Measurements from ENCODE around the gene S1PR2. TPM values are rescaled to one million over a fixed set of nuclear protein-coding genes. Genes with fewer than 3 reads are reported as not detected.
"Not testable (repeated sequence)": the region's sequence is repeated elsewhere in the genome, so short reads cannot be mapped to it uniquely, and the experiment has no call there.

The S1PR2 gene
- polyA plus RNA-seq, 1 donor, result 11.9 TPM

DNA sequence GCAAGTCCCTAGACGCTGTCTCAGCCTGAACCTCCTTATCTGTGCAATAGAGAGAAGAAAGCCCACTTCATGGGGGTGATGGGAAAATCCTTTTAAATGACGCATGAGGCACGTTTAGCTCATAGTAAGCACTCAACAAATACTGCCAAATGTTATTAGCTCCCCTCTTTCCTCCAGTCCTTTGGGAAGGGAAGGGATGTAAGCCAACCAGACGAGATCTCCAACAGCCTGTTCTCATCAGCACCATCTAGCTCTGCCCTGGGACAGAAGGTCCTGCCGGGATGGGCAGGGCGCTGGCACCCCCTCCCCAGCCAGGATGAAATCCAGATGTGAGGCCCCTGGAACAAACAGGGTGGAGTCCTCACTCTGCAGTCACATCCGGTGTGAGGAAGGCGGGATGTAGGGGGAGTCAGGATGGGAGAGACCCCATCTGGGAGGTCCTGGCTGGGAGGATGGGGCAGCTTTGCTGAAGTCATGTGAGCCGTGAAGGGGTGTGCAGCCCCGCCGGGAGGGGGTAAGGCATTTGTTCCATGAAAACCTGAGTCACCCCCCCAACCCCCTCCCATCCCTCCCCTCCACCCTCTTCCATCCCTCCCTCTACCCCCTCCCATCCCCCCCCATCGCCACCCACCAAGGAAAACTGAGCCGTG lies 4.6 kb downstream of the S1PR2 start:
- DNase-seq, result peak; percentile 85

DNA sequence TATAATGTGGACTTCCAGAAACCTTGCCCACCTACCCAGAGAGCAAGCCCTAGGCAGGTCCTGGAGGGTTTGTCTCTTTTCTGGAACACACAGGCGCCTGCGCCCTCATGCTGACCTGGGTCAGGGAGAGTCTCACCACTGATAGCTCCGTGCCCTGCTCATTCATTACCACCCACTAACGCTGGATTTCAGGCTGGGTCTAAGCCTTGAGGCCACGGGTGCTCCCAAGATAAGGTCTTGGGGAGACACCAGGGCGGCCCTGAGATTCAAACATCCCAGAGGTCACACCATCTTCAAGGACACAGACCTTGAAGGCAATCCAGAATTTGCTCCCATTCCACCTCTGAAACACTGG lies 5.1 kb downstream of the S1PR2 start:
- no peak for DNase-seq

DNA sequence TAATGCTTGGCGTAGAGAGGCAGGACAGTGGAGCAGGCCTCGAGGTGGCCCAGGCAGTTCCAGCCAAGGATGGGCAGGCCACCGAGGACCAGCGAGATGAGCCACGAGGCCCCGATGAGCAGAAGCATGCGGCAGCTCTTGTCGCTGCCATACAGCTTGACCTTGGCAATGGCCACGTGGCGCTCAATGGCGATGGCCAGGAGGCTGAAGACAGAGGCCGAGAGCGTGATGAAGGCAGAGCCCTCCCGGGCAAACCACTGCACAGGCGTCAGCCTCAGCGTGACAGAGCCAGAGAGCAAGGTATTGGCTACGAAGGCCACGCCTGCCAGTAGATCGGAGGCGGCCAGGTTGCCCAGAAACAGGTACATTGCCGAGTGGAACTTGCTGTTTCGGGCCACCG lies 6.8 kb downstream of the S1PR2 start:
- DNase-seq, result no peak

DNA sequence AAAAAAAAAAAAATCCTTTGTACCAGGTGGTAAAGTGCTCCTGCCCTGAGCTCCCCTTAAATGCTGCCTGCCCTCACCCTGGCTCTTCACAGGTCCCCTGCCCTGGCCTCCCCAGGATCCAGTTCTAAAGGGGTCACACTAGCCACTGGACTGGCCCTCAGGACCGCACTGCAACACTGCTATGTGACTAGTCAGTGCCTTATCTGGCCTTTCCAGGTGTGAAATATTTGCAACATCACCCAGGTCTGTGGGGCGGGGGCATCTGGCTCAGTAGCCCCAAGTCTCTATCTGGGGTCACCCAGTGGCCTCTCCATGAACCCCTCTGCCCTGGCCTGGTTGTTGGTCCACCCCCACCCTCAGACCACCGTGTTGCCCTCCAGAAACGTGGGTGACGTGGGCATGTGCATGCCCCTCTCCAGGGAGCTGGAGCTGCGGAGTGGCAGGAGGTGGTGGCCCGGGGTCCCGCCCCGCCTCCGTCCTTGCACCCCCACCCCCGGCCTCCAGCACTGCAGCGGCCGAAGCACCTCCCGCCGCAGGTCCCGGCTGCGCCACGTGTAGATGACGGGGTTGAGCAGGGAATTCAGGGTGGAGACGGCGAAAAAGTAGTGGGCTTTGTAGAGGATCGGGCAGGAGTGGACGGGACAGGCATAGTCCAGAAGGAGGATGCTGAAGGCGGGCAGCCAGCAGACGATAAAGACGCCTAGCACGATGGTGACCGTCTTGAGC lies 7.5 kb downstream of the S1PR2 start:
- no peak for DNase-seq

DNA sequence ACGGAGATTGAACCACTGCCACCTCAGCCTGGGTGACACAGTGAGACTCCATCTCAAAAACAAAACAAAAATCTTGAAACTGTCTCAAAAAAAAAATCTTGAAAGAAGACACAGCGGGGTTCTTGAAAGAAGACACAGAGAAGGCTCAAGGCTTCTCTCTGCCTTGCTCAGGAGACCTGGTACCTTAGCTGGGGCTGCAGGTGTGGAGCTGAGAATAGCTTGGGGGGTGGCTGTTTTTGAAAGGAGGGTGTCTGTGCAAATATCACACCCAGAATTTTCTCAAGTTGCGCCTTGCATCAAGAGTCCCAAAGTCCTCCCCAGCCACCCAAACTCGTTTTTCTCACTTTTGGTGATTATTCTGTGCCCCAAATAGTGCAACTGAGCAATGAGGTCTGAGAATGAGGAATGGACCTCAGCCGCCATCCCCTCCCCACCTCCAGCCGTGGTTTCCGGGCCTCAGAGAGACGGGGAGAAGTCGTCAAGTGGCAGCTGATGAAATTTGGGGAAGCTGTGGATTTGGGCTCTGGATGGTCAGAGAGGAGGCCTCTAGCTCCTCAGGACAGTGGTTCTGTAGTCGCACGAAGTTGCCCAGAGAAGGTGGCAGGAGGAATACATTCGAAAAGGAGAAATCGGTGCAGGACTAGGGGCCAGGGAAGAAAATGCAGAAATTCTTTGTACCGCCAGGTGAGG lies 8.8 kb downstream of the S1PR2 start:
- DNase-seq, result no peak

DNA sequence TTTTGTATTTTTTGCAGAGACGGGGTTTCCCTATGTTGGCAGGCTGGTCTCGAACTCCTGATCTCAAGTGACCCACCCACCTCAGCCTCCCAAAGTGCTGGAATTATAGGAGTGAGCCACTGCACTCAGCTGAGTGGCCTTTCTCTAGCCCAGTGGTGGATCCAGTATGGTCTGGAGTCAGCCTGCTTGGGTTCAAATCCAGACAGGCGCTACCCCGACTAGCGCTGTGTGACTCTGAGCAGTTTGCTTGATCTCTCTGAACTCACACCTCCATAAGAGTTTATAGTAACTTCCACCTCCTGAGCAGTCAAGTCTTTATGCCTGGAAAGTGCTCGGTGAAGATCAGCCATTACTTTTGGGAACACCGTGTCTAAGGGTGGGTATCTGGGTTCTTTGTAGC lies 10.4 kb downstream of the S1PR2 start:
- DNase-seq, result no peak

DNA sequence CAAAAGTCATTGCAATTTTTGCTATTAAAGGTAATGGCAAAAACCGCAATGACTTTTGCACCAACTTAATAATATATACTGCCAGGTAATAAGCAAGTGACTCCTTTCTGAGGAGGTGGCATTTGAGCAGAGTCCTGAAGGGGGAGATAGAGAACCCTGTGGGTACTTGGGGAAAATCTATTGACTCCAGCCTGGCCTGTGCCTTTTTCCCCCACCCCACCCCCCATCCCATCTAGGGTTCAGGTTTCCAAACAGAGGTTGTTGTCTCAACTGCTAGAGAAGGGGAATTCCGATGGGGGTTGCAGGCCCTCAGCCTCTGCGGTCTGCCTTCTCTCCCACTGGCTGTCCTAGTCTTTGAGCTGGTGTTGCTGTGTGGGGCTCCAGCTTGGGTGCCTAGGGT lies 11.5 kb downstream of the S1PR2 start:
- no peak for DNase-seq

DNA sequence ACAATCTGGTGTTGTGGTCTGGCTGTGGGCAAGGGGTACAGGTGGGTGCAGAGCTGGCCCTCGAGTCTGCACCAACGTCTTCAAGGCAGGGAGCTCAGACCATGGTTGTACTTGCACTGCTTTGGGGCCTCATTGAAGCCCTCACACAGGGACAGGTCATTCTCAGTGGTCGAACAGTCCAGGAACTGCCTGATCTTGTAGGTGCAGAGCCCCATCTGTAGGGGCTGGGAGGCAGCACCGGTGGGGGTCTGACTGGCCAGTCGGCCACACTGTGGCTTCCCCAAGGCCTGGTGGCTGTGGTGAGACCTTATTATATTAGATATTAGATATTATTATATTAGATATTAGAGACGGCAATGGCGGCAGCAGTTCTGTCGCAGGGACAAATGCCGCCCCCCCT lies 14.0 kb downstream of the S1PR2 start:
- no peak for DNase-seq

DNA sequence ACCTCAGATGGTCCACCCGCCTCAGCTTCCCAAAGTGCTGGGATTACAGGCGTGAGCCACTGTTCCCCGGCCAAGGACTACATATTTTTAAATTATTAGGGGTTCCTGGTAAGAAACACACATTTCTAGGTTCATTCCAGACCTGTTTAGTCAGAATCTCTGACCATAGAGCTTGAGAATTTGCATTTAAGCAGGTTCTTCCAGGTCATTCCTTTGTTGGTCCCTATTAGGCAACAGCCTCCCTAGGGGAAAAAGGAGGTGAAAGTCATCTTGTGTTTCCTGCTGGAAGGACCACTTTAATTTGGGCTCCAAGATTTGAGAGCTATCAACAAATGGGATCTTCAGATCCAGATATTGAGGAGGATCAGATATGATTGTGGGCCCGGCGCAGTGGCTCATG lies 16.3 kb downstream of the S1PR2 start:
- no peak for DNase-seq

DNA sequence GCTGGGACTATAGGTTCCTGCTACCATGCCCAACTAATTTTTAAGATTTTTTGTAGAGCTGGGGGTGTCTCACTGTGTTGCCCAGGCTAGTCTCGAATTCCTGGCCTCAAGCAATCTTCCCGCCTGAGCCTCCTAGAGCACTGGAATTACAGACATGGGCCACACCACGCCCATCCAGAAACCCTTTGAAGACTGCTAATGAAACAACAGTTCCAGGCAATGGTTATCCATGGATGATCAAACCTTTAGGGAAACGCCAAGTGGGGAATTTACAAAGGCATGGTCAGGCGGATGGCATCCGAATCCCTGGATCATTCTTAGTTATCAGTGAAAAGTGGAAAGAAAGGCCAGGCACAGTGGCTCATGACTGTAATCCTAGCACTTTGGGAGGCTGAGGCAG lies 19.4 kb downstream of the S1PR2 start:
- DNase-seq, result no peak

DNA sequence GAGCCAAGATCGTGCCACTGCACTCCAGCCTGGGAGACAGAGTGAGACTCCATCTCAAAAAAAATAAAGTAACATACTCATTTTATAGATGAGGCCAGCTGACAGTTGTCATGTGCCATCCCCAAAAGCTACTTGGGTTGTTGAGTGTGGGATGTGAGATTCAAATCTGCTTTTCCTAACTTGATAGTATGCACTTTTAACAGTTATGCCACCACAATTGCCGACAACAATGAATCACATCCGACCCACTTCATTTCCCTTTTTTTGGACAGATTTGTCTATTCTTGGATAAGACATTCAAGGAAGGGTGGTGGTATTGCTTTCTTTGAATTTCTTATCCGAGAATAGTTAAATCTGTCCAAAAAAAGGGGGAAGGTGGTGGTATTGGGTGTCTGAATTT lies 20.1 kb downstream of the S1PR2 start:
- DNase-seq, result no peak

DNA sequence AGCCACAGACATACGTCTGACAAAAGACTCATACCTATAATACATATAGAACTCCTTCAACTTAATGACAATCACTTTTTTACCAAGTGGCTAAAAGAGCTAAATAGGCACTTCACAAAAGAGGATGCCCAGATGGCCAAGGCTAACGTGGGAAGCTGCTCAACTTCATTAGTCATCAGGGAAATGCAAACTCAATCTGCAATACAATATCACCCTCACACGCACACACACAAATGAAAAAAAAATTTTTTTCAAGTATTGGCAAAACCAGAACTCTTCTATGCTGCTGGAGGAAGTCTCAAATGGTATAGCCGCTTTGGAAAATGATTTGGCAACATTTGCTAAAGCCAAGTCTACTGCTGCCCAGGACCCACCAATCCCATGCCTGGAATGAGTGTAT lies 21.8 kb downstream of the S1PR2 start:
- DNase-seq, result no peak

DNA sequence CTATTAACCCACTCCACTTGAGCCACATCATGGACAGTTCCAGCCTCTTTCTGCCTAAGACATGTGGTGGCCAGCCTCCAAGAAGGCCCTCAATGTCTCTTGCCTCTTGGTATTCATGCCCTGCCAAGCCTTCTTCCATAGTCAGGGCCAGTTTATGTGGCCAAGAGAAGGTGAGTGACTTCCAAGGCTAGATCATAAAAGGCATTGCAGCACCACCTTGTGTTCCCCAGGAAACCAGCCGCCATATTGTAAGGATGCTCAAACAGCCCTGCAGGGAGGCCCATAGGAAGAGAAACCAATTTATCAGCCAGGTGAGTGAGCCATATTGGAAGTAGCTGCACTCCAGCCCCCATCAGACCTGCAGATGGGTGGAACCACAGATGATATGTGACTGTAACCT lies 24.1 kb downstream of the S1PR2 start:
- no peak for DNase-seq

DNA sequence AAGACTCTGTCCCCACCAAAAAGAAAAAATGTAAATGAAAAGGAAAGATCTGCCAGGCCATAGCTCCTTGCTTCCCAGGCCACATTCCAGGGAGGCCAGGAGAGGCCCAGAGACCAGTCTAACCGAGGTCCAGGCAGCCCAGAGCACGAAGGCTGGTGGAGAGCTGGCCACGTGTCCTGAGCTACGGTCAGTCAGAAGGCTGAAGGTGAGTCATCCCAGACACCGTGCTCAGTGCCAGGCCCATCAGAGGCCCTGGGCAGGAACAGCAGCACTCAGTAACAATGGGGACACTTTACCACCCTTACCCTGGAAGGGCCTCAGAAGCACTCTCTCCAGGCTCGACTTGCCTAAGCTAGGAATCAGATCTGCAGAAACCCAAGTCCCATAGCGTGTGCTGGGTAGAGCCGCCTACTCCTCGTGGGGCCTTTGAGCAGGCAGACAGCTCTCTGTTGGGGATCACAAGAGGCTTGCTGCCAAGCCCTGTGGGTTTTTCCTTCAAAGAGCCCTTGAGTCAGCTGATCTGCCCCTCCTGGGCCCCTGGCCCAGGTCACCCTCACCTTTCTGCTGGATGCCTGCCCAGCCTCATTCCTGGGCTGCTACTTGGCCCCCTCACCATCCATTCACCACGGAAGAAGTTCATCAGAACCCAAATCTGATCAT lies 24.8 kb downstream of the S1PR2 start:
- no peak for DNase-seq

DNA sequence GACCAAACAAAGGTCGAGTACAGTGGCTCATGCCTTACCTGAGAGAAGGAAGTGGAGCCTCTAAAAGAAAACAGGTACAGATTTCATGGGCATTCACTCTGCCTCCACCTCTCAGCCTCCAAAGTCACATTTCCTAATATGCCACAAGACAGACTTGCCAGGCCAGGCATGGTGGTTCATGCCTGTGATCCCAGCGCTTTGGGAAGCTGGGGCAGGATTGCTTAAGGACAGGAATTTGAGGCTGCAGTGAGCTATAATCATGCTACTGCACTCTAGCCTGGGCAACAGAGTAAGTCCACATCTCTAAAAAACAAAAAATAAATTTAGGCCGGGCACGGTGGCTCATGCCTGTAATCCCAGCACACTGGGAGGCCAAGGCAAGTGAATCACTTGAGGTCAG lies 25.5 kb downstream of the S1PR2 start:
- DNase-seq, result no peak

DNA sequence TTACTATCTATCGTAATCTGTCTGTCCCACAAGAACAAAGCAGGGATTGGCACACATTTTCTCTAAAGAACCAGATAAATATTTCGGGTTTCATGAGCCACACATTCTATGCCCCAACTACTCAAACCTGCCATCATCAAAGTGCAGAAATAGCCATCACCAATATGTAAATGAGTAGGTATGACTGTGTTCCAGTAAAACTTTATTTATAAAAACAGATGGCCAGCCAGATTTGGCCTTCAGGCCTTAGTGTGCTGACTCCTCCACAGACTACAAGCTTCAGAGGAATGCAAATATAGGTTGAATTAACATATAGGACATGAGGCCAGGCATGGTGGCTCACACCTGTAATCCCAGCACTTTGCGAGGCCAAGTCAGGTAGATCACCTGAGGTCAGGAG lies 27.4 kb downstream of the S1PR2 start:
- no peak for DNase-seq

DNA sequence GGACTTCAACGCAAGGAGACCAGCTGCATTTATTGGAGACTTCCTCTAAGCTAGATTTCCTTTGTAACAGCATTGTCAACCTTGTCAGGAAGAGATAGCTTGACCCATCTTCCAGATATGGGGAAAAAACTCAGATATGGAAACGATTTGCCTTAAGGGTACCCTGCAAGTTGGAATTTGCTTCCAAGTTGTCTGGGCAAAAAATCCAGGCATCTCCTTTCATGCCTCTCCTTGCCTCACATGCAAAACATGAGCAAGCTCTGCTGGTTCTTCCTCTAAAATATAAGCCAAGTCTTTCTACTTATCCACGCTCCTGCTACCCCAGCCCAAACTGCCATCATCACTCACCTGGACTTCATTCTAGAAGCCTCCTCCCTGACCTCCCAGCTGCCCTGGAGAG lies 30.0 kb downstream of the S1PR2 start:
- DNase-seq, result no peak

DNA sequence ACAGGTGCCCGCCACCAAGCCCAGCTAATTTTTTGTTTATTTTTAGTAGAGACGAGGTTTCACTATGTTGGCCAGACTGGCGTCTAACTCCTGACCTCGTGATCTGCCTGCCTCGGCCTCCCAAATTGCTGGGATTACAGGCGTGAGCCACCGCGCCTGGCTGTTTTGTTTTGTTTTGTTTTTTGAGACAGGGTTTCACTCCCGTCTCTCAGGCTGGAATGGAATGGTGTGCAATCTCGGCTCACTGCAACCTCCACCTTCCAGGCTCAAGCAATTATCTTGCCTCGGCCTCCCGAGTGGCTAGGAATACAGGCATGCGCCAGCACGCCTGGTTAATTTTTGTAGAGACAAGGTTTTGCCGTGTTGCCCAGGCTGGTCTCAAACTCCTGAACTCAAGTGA lies 31.0 kb downstream of the S1PR2 start:
- not testable (repeated sequence) for DNase-seq

DNA sequence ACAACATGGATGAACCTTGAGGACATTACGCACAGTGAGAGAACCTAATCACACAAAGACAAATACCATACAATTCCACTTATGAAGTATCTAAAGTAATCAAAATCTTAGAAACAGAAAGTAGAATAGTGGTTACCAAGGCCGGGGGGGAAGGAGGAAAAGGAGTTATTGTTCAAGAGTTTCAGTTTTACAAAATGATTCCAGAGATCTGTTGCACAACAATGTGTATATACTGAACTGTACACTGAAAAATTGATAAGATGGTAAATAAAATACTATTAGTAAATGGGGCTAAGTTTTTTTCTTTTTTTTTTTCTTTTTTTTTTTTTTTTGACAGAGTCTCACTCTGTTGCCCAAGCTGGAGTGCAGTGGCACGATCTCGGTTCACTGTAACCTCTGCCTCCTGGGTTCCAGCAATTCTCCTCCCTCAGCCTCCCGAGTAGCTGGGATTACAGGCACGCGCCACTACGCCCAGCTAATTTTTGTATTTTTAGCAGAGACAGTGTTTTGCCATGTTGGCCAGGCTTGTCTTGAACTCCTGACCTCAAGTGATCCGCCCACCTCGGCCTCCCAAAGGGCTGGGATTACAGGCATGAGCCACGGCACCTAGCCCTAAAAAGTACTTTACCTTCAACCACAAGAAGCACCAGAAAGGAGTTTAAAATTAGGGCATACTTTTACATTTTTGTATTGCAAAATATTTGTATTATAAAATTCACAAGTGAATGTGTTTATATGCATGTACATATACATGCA lies 32.1 kb downstream of the S1PR2 start:
- DNase-seq, result not testable (repeated sequence)

DNA sequence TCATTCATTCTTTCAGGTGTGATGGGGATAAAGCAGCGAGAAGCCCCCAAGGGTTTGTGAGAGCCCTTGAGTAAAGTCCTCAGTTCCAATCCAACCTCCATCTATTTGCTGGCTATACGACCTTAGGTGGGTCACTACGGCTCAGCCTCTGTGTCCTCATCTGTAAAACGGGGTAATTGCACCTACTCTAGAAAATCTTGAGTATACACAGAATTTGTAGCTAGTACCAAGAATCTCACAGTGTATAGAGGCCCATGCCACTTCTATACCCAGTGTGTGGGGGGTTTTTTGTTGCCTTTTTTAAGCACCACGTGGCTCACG lies 36.0 kb downstream of the S1PR2 start:
- DNase-seq, result no peak

DNA sequence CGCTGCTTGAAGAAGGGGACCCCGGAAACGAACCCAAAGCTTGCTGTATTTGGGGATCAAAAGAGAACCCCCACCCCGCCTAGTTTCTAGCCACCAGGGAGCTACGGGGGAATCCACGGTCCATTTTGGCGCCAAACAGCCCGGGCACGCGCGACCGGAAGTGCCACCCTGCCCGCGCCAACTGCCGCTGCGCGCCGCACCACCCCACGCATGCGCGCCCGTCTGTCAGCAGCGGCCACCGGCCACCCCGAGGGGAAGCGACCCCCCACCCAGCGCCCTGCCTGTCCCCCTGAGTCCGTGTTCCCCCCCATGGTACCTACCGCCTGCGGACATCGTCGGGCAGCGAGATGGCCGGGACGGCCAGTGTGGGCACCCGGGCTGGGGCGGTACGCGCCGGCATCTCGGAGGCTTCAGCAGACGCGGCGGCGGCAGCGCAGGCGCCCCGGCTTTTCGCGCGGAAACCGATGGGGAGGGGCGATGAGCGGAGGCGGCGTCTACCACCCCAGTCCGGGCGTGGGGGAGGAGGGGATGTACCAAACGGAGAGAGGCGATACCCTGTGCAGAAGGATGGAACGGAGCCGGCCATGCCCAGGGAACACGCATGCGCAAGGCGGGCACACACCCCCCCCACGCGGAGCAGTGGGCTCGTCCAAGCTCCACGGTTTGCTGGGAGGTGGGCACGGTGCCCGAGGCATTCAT lies 36.5 kb downstream of the S1PR2 start, which contains the start of gene DNMT1:
DNMT1 (minus strand) TSS at position 454 of the 699 bp plus-strand sequence; CDS start at position 400, 54 bp downstream.
- peak; percentile 95 for DNase-seq
